ENCODE measurements around the gene PDIA3. TPM values are rescaled to one million over a fixed set of nuclear protein-coding genes. Genes with fewer than 3 reads are reported as not detected.

The PDIA3 gene
- total and polyA plus RNA-seq, 2 of the 13 experiments (the other 11 are each of a cell fraction or from before 2014, with no cell fraction given): 238 to 433 TPM

- TF ChIP-seq HMGXB3 (CRISPR knock-in tag; IDR thresholded peaks at IDR 0.05; ENCODE audit: borderline replicate concordance) (0 out of 2 replicates have a peak, but pooled peaks have one; percentile 14), ATF6 (CRISPR knock-in tag; conservative IDR thresholded peaks at IDR 0.05) (no peak), ZSCAN22 (CRISPR knock-in tag; IDR thresholded peaks at IDR 0.05) (no peak), PHF20 (CRISPR knock-in tag; IDR thresholded peaks at IDR 0.05) (peak; percentile 2; the same call in 1 of the 2 replicates), HMGXB4 (CRISPR knock-in tag; IDR thresholded peaks at IDR 0.05; ENCODE audit: borderline replicate concordance in 1 of 2, low read depth in 1 of 2) (no peak; a peak in 1 of 4 replicates), ZBTB44 (CRISPR knock-in tag; IDR thresholded peaks at IDR 0.05) (no peak), ATF7 (IDR thresholded peaks at IDR 0.05) (no peak), ATF7 (CRISPR knock-in tag; IDR thresholded peaks at IDR 0.05) (no peak), ASH2L (IDR thresholded peaks at IDR 0.05; ENCODE audit: insufficient read length, low read depth, low read length) (peak; percentile 25), RBM39 (IDR thresholded peaks at IDR 0.05; ENCODE audit: low read depth, low read length, poor library complexity, severe bottlenecking) (no peak), EZH2 (conservative IDR thresholded peaks at IDR 0.05; ENCODE audit: low read depth, low read length) (no peak), RNF219 (CRISPR knock-in tag; IDR thresholded peaks at IDR 0.05) (no peak), ETV5 (CRISPR knock-in tag; IDR thresholded peaks at IDR 0.05; ENCODE audit: borderline replicate concordance) (0 out of 2 replicates have a peak, but pooled peaks have one; percentile 7), PBX2 (CRISPR knock-in tag; IDR thresholded peaks at IDR 0.05) (no peak)
Measured at GRCh38 chr15:43792761-43793476, 46.7 kb downstream of the PDIA3 start (continued).

All from HepG2 (cell line).